ENCODE data around the gene SYNGR4.

SYNGR4 gene

DNA sequence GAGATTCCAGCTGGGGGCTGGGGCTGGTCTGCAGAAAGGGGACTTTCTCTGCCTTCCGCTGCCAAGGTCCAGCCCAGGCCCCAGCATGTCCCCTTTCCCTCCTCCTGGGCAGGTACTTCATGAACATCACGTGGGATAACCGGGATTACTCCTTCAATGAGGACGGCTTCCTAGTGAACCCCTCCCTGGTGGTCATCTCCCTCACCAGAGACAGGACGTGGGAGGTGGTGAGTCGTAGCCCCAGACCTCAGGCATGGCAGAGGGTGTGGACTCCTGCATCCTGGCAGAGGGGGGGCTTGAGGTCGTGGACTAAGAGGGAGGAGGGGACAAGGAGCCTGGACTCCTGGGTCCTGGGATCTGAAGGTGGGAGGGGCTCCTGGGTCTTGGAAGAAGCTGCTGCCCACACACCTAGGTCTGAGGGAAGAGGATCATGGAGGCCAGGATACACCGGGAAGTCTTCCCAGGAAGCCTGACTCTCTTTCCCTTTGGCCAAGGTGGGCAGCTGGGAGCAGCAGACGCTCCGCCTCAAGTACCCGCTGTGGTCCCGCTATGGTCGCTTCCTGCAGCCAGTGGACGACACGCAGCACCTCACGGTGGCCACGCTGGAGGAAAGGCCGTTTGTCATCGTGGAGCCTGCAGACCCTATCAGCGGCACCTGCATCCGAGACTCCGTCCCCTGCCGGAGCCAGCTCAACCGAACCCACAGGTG lies 49.9 kb downstream of the SYNGR4 start:
- Histone ChIP-seq H3K79me2 (ENCODE audit: insufficient read depth, low read length) (no peaks in the 10 kb centered on the region), H4K20me1 (ENCODE audit: insufficient read depth, low read length) (no peaks in the 10 kb centered on the region), H3K4me1 (ENCODE audit: insufficient read depth, low read length) (no peaks in the 10 kb centered on the region), H3K4me3 (ENCODE audit: low read depth in 1 of 2, low read length in 2 of 2) (no peak overlapping the region), H3K9me3 (ENCODE audit: insufficient read depth, low read length, severe bottlenecking) (no peaks in the 10 kb centered on the region), H3K9ac (ENCODE audit: low read depth, low read length) (no peak overlapping the region), H2AFZ (ENCODE audit: low read depth, low read length) (no peak overlapping the region), H3K27me3 (ENCODE audit: insufficient read depth, low read length, poor library complexity) (no peaks in the 10 kb centered on the region), H3K27ac (ENCODE audit: low read length) (no peak overlapping the region), H3K36me3 (ENCODE audit: insufficient read depth, low read length) (no peaks in the 10 kb centered on the region), H3K4me2 (ENCODE audit: insufficient read depth, low read length) (no peak overlapping the region)
- ATAC-seq (ENCODE audit: insufficient read depth, low read depth) (no peak), DNase-seq (no peak)
- no peak for TF ChIP-seq EZH2 (IDR thresholded peaks at IDR 0.05; ENCODE audit: borderline replicate concordance, low read depth, low read length, severe bottlenecking)
- TF ChIP-seq, protein P1, sequence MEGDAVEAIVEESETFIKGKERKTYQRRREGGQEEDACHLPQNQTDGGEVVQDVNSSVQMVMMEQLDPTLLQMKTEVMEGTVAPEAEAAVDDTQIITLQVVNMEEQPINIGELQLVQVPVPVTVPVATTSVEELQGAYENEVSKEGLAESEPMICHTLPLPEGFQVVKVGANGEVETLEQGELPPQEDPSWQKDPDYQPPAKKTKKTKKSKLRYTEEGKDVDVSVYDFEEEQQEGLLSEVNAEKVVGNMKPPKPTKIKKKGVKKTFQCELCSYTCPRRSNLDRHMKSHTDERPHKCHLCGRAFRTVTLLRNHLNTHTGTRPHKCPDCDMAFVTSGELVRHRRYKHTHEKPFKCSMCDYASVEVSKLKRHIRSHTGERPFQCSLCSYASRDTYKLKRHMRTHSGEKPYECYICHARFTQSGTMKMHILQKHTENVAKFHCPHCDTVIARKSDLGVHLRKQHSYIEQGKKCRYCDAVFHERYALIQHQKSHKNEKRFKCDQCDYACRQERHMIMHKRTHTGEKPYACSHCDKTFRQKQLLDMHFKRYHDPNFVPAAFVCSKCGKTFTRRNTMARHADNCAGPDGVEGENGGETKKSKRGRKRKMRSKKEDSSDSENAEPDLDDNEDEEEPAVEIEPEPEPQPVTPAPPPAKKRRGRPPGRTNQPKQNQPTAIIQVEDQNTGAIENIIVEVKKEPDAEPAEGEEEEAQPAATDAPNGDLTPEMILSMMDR (IDR thresholded peaks at IDR 0.05; ENCODE audit: borderline replicate concordance, extremely low read depth, low read length, poor library complexity, severe bottlenecking) = no peak

DNA sequence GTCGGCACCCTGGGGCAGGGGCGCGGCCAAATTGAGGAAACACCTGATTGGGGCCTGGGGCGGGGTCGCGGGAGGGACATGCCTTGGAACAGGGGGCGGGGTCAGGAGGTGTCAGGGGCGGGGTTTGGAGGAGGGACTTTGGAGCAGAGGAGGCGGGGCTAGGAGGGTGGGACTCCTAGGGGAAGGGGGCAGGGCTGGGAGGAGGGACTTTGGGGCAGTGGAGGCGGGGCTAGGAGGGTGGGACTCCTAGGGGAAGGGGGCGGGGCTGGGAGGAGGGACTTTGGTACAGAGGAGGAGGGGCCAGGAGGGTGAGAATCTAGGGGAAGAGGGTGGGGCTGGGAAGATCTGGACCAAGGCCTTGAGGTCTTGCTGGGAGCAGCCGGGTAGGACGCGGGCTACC lies 51.2 kb downstream of the SYNGR4 start:
- no peaks in the 10 kb centered on the region for H3K4me1 ChIP-seq (ENCODE audit: insufficient read depth, low read length)
- DNase-seq = peak; percentile 72
- no peaks in the 10 kb centered on the region for H4K20me1 ChIP-seq (ENCODE audit: insufficient read depth, low read length)
- H3K79me2 ChIP-seq (ENCODE audit: insufficient read depth, low read length) = no peaks in the 10 kb centered on the region
- H3K9ac ChIP-seq (ENCODE audit: low read depth, low read length) = no peak overlapping the region
- no peaks in the 10 kb centered on the region for H3K9me3 ChIP-seq (ENCODE audit: insufficient read depth, low read length, severe bottlenecking)
- ATAC-seq (ENCODE audit: insufficient read depth, low read depth) = peak; percentile 62; the same call in 2 of the 3 replicates
- no peak overlapping the region for H2AFZ ChIP-seq (ENCODE audit: low read depth, low read length)
- H3K27me3 ChIP-seq (ENCODE audit: insufficient read depth, low read length, poor library complexity) = no peaks in the 10 kb centered on the region
- H3K27ac ChIP-seq (ENCODE audit: low read length) = no peak overlapping the region
- TF ChIP-seq, protein P1 (IDR thresholded peaks at IDR 0.05; ENCODE audit: borderline replicate concordance, extremely low read depth, low read length, poor library complexity, severe bottlenecking) = no peak
- no peak for TF ChIP-seq EZH2 (IDR thresholded peaks at IDR 0.05; ENCODE audit: borderline replicate concordance, low read depth, low read length, severe bottlenecking)
- no peak overlapping the region for H3K4me2 ChIP-seq (ENCODE audit: insufficient read depth, low read length)
- no peak overlapping the region for H3K4me3 ChIP-seq (ENCODE audit: low read depth in 1 of 2, low read length in 2 of 2)
- H3K36me3 ChIP-seq (ENCODE audit: insufficient read depth, low read length) = no peaks in the 10 kb centered on the region

DNA sequence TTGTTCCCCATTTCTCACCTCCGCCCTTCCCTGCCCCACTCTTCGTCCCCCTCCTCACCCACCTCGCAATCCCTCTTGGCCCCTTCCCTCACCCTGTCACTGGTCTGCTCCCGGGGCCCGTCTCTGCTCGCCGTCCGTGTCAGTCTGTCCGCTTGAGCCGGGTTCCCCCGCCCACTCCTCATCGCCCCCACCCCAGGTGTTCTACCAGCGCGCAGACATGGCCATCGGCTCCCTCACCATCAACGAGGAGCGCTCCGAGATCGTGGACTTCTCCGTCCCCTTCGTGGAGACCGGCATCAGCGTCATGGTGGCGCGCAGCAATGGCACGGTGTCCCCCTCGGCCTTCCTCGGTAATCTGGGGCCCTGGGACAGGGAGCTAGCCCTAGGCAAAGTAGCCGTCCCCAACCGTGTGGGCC lies 51.6 kb downstream of the SYNGR4 start:
- Histone ChIP-seq H3K9ac (ENCODE audit: low read depth, low read length) (no peak overlapping the region), H3K27me3 (ENCODE audit: insufficient read depth, low read length, poor library complexity) (no peaks in the 10 kb centered on the region), H3K4me1 (ENCODE audit: insufficient read depth, low read length) (no peaks in the 10 kb centered on the region), H2AFZ (ENCODE audit: low read depth, low read length) (no peak overlapping the region), H3K4me2 (ENCODE audit: insufficient read depth, low read length) (no peak overlapping the region), H3K79me2 (ENCODE audit: insufficient read depth, low read length) (no peaks in the 10 kb centered on the region), H3K4me3 (ENCODE audit: low read depth in 1 of 2, low read length in 2 of 2) (no peak overlapping the region), H3K9me3 (ENCODE audit: insufficient read depth, low read length, severe bottlenecking) (no peaks in the 10 kb centered on the region), H3K27ac (ENCODE audit: low read length) (no peak overlapping the region), H3K36me3 (ENCODE audit: insufficient read depth, low read length) (no peaks in the 10 kb centered on the region), H4K20me1 (ENCODE audit: insufficient read depth, low read length) (no peaks in the 10 kb centered on the region)
- ATAC-seq (ENCODE audit: insufficient read depth, low read depth) (no peak), DNase-seq (no peak)
- TF ChIP-seq EZH2 (IDR thresholded peaks at IDR 0.05; ENCODE audit: borderline replicate concordance, low read depth, low read length, severe bottlenecking) = no peak
- TF ChIP-seq, protein P1 (IDR thresholded peaks at IDR 0.05; ENCODE audit: borderline replicate concordance, extremely low read depth, low read length, poor library complexity, severe bottlenecking) = no peak

Measured in DND-41 (cell line).